Renal cortex interstitium (tissue), 15 donors: ENCODE results near the gene C16orf90. TPM values are rescaled to one million over a fixed set of nuclear protein-coding genes. Genes with fewer than 3 reads are reported as not detected.
A peak's percentile ranks its signal among the peaks of the same experiment; 100 is the strongest.

Experiments used
- DNase-seq, 11 donors: peaks; one replicate each; pipeline ENCODE4 v3.0.0-alpha.2; 2013; ENCODE audit warnings: low read depth in 9 of 11, low spot score in 4 of 11; ENCODE audit errors: extremely low read depth in 1 of 11
- long read RNA-seq, 16 experiments: transcript quantifications; one replicate each; lab custom pipeline, GENCODE V29; 2026
- polyA plus RNA-seq, 3 donors: library from polyadenylated mRNA; unstranded; fragments of 120-200 nt; gene quantifications; one replicate each; pipeline ENCODE4 v1.2.1, GENCODE V29; 2013; ENCODE audit not compliant: insufficient read length in 3 of 3

C16orf90 gene, protein sequence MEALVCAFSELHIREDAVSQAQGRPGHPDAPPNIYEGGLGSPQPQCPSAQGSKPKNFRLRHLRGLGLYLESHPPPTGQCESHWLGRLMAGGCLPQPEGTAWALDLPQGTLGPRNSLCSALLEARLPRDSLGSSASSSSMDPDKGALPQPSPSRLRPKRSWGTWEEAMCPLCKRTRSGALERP
- polyA plus RNA-seq: under 1 TPM in 2 of 3 donors, not detected in 1; 0.22 to 0.33 TPM
- long read RNA-seq, donor 1: 0 reads
- long read RNA-seq, donor 2: 0 reads
- long read RNA-seq, donor 3: 0 reads
- long read RNA-seq, donor 4: 0 reads
- long read RNA-seq, donor 5: 0 reads
- long read RNA-seq, donor 6: 0 reads
- long read RNA-seq, donor 7: 0 reads
- long read RNA-seq, donor 8: 0 reads
- long read RNA-seq, donor 9: 0 reads
- long read RNA-seq, donor 10: 0 reads
- long read RNA-seq, donor 11: 0 reads
- long read RNA-seq, donor 12: 0 reads
- long read RNA-seq, donor 13: 0 reads
- long read RNA-seq, donor 14: 0 reads
- long read RNA-seq, donor 15: 0 reads
- long read RNA-seq, donor 16: 0 reads

GRCh38 chr16:3495176-3495575 lies at the start of gene C16orf90:
Gene C16orf90, minus strand, starts transcription at chr16:3495489. Its CDS starts 68 bp downstream, at chr16:3495421.
- no peak for DNase-seq

GRCh38 chr16:3542601-3543373 lies 47.5 kb upstream of the C16orf90 start:
- no peak for DNase-seq

DNA sequence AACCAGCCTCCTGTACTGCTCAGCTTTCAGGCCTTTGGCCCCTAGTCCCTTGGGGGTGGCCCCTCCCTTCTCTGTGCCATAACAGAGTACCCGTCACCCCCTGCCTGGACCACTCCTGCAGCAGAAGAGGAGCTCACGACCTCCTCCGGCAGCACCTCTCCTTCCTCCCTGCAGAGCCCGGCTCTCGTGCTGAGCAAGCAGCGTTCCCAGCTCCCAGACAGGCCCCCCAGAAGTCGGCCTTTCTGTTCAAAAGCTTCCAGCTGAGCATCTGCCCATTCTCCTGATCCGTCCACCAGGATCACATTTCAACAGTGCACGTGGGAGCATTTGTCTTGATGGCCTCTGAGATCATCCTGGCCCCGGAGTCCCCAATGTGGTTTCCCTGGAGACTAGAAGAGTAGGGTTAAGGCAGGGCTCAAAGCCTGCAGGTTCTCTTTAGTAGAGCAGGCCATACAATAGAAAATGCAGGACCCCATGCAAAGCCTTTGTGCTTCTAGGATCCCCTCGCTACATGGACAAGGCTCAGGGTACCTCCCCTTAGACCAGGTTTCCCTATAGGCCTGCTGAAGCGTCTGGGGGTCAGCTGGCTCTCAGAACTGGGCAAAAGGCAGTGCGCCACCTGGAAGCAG lies 46.4 kb upstream of the C16orf90 start:
- DNase-seq: no peak

DNA sequence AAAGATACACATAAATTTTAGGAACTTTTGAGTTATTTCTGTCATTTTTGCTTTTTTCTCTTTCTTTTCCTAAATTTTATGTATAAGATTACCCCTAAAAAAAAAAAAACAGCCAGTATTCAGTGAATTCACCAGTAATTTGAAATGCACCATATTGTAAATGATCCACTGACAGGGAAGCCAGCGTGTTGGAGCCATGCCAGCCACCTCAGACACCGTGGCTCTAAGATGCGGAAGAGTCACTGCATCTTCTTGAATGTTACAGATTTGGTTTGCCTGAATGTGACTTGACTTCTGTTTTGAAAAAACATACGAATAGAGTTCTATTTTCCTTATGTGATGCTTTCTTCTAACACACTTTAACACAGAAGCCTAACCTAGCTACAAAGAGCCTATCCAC lies 42.9 kb upstream of the C16orf90 start:
- DNase-seq: no peak

DNA sequence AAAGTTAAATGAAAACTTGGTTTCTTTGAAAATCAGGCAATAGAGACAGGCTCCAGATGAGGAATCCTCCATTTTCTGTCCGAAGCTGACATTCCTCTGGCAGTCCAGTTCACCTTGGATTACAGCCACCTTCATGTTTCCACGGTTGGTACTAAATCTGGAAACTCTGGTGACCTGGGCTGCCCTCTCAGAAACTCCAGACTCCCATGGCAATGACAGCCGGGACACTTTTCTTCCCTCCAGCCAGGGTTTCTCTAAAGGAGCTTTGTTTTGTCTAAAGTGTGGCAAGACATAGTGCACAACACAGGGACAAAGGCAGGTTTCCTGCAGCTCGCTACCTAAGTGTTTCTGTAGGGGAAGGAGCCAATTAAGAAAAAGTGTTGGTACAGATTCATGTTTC lies 41.6 kb upstream of the C16orf90 start:
- no peak for DNase-seq

- no peak for DNase-seq
Observed at GRCh38 chr16:3536271-3536731, 41.0 kb upstream of the C16orf90 start.

DNA sequence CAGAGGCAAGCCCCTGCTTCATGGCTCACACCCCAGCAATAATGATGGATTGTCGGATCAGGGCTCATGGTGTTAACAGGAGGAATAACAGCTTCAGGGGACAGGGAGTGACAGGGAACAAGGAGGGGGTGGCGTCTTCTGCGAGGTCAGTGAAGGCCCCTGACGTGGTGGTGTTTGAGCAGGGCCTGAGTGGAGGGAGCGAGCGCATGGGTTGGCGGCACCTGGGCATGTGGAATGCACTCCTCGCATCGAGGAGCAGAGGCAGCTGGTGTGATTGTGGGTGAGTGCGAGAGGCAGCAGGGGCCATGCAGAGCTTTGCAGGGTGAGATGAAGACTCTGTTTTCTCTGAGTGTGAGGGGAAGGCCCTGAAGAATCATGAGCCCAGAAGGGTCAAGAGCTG lies 38.8 kb upstream of the C16orf90 start:
- DNase-seq: no peak

DNA sequence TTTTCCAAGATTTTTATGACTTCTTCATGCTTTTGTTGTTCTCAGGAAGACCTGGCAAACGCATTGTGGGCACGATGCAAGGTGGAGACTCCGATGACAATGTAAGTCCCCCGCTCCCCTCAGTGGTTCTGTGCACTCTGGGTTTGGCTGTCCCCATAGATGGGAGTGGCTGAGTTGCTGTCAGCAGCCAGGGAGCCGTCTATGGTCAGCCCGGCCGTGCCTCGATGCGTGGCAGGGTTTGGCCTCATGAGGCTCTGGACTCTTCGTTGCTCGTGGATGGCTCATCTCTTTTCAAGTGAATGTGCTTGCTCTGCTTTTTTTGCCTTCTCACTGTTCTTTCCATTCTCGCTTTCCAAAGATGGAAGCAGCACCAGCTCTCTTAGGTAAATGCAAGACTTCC lies 37.5 kb upstream of the C16orf90 start:
- DNase-seq: no peak

GRCh38 chr16:3530371-3530914 lies 35.2 kb upstream of the C16orf90 start:
- DNase-seq: no peak

DNA sequence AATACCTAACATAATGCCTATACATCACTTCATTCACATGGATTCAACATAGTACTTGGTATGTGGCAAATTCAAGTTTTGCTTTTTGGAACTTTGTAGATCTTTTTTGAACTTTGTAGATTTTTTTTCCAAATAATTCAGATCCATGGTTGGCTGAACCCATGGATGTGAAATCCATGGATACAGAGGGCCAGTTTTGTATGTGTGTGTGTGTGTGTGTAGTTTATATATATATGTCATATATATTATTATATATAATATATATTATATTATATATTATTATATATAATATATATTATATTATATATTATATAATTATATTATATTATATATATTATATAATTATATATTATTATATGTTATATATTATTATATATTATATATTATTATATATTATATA lies 33.9 kb upstream of the C16orf90 start:
- no peak for DNase-seq

GRCh38 chr16:3528406-3528805 lies 33.1 kb upstream of the C16orf90 start:
- no peak for DNase-seq

GRCh38 chr16:3527216-3527829 lies 32.0 kb upstream of the C16orf90 start:
- DNase-seq: peak in 3 of 11 donors; percentile 26 to 43 (median 34)

DNA sequence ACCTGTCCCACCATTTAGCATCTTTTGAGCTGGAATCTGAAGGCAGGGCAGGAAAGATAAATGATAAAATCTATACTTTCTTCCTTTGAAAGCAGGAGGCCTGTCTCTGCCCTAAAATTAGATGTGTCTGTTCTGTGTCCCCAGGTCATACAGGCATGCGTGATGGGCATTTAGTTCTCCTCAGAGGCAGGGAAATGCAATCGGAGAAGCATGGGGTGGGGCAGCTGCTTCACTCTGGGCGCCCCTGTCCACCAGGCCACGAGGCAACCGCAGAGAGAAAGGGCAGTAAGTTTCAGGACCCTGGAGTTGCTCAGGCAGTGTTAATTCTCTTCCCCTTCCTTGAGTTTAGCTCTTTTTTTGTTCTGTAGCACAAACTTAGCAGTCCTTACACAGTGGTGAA lies 30.7 kb upstream of the C16orf90 start:
- DNase-seq: no peak

DNA sequence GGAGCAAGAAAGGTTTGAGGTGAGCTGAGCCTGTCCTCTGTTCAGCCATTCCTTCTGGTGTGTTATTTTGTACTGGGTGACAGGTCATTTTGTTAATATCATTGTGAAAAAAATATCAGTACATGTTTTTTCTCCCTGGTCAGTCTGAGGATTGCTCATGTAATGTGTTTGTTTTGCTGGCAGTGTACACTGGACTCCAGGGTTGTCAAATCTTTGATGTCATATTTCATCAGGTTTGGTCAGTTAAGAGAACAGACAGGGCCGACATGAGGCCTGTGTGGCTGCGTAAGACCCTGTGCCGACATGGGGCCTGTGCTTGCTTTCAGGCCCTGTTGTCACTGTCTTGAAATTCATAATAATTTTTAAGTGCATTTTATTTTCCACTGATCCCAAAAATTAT lies 28.0 kb upstream of the C16orf90 start:
- no peak for DNase-seq

GRCh38 chr16:3520841-3521240 lies 25.6 kb upstream of the C16orf90 start:
- DNase-seq: no peak

DNA sequence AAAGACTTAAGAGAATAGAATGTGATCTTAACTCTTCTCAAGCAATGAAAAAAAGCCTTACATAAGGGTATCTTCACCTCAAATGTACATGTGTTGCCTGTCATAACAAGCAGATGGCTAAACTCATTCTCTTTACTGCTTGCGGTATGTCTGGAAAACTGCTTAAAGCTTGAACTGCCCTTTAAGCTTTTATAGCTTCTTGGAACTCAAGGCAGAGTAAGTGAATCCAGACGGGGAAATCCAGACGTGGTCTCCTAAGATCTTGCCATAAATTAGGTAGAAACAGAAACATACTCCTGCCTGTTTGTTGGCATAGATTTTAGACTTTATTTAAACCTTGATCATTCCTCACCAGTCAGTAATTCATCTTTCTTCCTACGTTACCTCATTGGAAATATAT lies 25.1 kb upstream of the C16orf90 start:
- peak; percentile 52 to 88 (median 68) for DNase-seq

GRCh38 chr16:3519581-3519980 lies 24.3 kb upstream of the C16orf90 start:
- no peak for DNase-seq

GRCh38 chr16:3518986-3519348 lies 23.7 kb upstream of the C16orf90 start:
- DNase-seq: no peak
